Liver (tissue), 3 donors: ENCODE measurements around the gene FAM184B.

Experiments
- RAD21 ChIP-seq, 2 donors: IDR thresholded peaks; 2 replicates each; pipeline ENCODE4 v1.6.1; 2016; ENCODE audit warnings: antibody characterized with exemption in 2 of 2, mild to moderate bottlenecking in 2 of 2
- TF ChIP-seq, protein P1 (sequence below): fragments of 150-350 bp; IDR thresholded peaks from 2 replicates; pipeline ENCODE4 v1.5.1; 2017; ENCODE audit warnings: improper control_type of control experiment, low read depth, low read length; ENCODE audit not compliant: missing input control
- donor health status: healthy.
- donor health status: healthy.

DNA sequence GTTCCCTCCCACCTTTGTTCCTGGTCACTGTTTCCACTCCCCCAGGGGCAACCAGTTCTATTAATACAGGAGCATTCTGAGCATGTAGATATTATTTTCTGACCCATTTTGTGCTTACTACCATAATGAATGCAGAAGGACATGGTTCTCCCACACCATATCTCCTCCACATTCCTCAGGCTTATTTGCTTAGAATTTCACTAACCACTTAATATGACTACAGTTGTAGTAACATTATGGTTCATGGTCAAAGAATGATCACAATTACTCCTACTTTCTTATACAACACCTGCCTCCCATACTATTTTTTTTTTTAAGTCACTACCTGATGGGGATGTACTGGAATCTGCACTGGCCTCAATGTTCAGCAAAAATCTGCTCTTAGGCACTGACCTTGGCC, 7.5 kb upstream of the FAM184B start:
- TF ChIP-seq, protein P1, sequence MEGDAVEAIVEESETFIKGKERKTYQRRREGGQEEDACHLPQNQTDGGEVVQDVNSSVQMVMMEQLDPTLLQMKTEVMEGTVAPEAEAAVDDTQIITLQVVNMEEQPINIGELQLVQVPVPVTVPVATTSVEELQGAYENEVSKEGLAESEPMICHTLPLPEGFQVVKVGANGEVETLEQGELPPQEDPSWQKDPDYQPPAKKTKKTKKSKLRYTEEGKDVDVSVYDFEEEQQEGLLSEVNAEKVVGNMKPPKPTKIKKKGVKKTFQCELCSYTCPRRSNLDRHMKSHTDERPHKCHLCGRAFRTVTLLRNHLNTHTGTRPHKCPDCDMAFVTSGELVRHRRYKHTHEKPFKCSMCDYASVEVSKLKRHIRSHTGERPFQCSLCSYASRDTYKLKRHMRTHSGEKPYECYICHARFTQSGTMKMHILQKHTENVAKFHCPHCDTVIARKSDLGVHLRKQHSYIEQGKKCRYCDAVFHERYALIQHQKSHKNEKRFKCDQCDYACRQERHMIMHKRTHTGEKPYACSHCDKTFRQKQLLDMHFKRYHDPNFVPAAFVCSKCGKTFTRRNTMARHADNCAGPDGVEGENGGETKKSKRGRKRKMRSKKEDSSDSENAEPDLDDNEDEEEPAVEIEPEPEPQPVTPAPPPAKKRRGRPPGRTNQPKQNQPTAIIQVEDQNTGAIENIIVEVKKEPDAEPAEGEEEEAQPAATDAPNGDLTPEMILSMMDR = no peak
- TF ChIP-seq RAD21 (IDR thresholded peaks at IDR 0.05) = no peak
